Measurements from ENCODE around the gene BTBD9.

GRCh38 chr6:38184585-38185080, 455.1 kb downstream of the BTBD9 start:
- no peak for TF ChIP-seq EZH2 (IDR thresholded peaks at IDR 0.05; ENCODE audit: insufficient read depth, poor library complexity, severe bottlenecking)
- TF ChIP-seq EZH2phosphoT487 (IDR thresholded peaks at IDR 0.05; ENCODE audit: insufficient read depth, low read depth): no peak

Data from GM23248 (cell line).